ENCODE data around the gene FOXN3.

FOXN3 gene

GRCh38 chr14:89351516-89352404 is 65.3 kb downstream of the FOXN3 start:
- peak; percentile 57 for DNase-seq (ENCODE audit: low spot score)
- no peak for TF ChIP-seq CTCF (IDR thresholded peaks at IDR 0.05; ENCODE audit: extremely low read depth, missing control alignments)

- no peak for TF ChIP-seq CTCF (IDR thresholded peaks at IDR 0.05; ENCODE audit: extremely low read depth, missing control alignments)
- no peak for DNase-seq (ENCODE audit: low spot score)
Observed at GRCh38 chr14:89351221-89351515, 65.9 kb downstream of the FOXN3 start.

GRCh38 chr14:89350152-89350551 is 66.9 kb downstream of the FOXN3 start:
- DNase-seq (ENCODE audit: low spot score), result no peak
- TF ChIP-seq CTCF (IDR thresholded peaks at IDR 0.05; ENCODE audit: extremely low read depth, missing control alignments), result no peak

- no peak for TF ChIP-seq CTCF (IDR thresholded peaks at IDR 0.05; ENCODE audit: extremely low read depth, missing control alignments)
- DNase-seq (ENCODE audit: low spot score), result no peak
Observed at GRCh38 chr14:89349171-89350008, 67.6 kb downstream of the FOXN3 start.

- no peak for TF ChIP-seq CTCF (IDR thresholded peaks at IDR 0.05; ENCODE audit: extremely low read depth, missing control alignments)
- DNase-seq (ENCODE audit: low spot score), result no peak
Observed at GRCh38 chr14:89348722-89349121, 68.3 kb downstream of the FOXN3 start.

GRCh38 chr14:89347885-89348284 is 69.1 kb downstream of the FOXN3 start:
- no peak for TF ChIP-seq CTCF (IDR thresholded peaks at IDR 0.05; ENCODE audit: extremely low read depth, missing control alignments)
- no peak for DNase-seq (ENCODE audit: low spot score)

GRCh38 chr14:89344920-89345254 is 72.1 kb downstream of the FOXN3 start:
- DNase-seq (ENCODE audit: low spot score), result no peak
- TF ChIP-seq CTCF (IDR thresholded peaks at IDR 0.05; ENCODE audit: extremely low read depth, missing control alignments), result no peak
